OCI-LY3 (cell line): ENCODE data around the gene GRIP1.

Experiments
- H2AFZ ChIP-seq: fragments of 200-600, 300-600 bp; shearing (Covaris generic); 2 replicates; pipeline ENCODE4 v1.6.0; 2014; ENCODE audit warnings: antibody characterized with exemption, low read depth, low read length
- H3K27ac ChIP-seq: fragments of 200-600, 300-600 bp; sonication (generic); 2 replicates; pipeline ENCODE4 v1.5.1; 2014; ENCODE audit warnings: mild to moderate bottlenecking, low read length, moderate library complexity, mixed read lengths
- H3K27me3 ChIP-seq: fragments of 200-600, 300-600 bp; sonication (generic); 2 replicates; pipeline ENCODE4 v1.6.1; 2014; ENCODE audit warnings: low read depth, low read length, mixed read lengths
- H3K36me3 ChIP-seq: fragments of 200-600, 300-600 bp; sonication (generic); replicated peaks from 2 replicates; pipeline ENCODE3; 2014; ENCODE audit warnings: low read depth, low read length, mixed read lengths
- H3K4me1 ChIP-seq: fragments of 300-600, 200-600 bp; sonication (generic); 2 replicates; pipeline ENCODE4 v1.6.1; 2014; ENCODE audit warnings: low read length, mixed read lengths
- H3K4me2 ChIP-seq: fragments of 200-600, 300-600 bp; sonication (generic); 2 replicates; pipeline ENCODE4 v1.6.1; 2014; ENCODE audit warnings: low read length, mixed read lengths
- H3K4me3 ChIP-seq: fragments of 300-600, 200-600 bp; sonication (generic); 2 replicates; pipeline ENCODE4 v1.5.1; 2014; ENCODE audit warnings: antibody characterized with exemption, mild to moderate bottlenecking, low read length, moderate library complexity
- H3K79me2 ChIP-seq: fragments of 300-600, 200-600 bp; shearing (Covaris generic); 2 replicates; pipeline ENCODE4 v1.6.1; 2014; ENCODE audit warnings: mild to moderate bottlenecking, low read length, mixed read lengths
- H3K9ac ChIP-seq: fragments of 300-600, 200-600 bp; shearing (Covaris generic); 2 replicates; pipeline ENCODE4 v1.6.0; 2014; ENCODE audit warnings: mild to moderate bottlenecking, low read length, moderate library complexity
- H3K9me3 ChIP-seq: fragments of 200-600, 300-600 bp; shearing (Covaris generic); 2 replicates; pipeline ENCODE4 v1.6.1; 2014; ENCODE audit warnings: low read length, mixed read lengths; ENCODE audit not compliant: insufficient read depth
- H4K20me1 ChIP-seq: fragments of 200-600, 300-600 bp; sonication (generic); 2 replicates; pipeline ENCODE4 v1.6.1; 2016; ENCODE audit warnings: low read length, mixed read lengths; ENCODE audit not compliant: insufficient read depth
- EZH2phosphoT487 ChIP-seq: fragments of 200-600 bp; shearing (Covaris generic); IDR thresholded peaks from 2 replicates; pipeline ENCODE4 v1.6.1; 2018; ENCODE audit warnings: antibody characterized with exemption, mixed run types, low read depth
- TF ChIP-seq, protein P1 (sequence below): fragments of 200-600, 300-600 bp; sonication (generic); IDR thresholded peaks from 2 replicates; pipeline ENCODE4 v1.5.1; 2014; ENCODE audit warnings: antibody characterized with exemption, low read length, low read depth

The GRIP1 gene

DNA sequence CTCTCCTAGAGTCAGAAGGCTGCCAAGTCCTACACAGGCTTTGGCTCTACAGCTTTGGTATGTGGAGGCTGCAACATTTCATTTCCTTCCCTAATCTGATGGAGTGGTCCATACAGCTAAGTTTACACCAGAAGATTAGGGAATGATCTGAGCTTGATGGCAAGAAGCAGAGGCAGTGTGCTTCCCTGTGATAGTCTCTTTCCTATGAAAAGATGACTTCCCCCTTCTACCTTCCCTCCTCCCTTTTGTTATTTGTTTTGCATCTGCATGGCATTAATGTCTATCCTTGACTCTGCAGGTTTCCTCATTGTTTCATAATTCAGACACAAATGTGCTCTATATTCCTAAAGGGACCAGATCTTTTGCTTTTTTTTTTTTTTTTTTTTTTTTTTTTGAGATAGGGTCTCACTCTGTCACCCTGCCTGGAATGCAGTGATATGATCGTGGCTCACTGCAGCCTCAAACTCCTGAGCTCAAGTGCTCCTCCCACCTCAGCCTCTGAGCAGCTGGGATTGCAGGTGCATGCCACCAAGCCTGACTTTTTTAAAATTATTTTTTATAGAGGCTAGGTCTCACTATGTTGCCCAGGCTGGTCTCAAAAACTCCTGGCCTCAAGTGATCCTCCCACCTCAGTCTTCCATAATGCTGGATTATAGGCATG is 76.3 kb downstream of the GRIP1 start:
- no peak overlapping the region for H2AFZ ChIP-seq
- no peaks in the 10 kb centered on the region for H3K36me3 ChIP-seq
- H3K9me3 ChIP-seq = no peaks in the 10 kb centered on the region
- H4K20me1 ChIP-seq = no peaks in the 10 kb centered on the region
- no peaks in the 10 kb centered on the region for H3K4me1 ChIP-seq
- H3K4me2 ChIP-seq = no peak overlapping the region
- no peaks in the 10 kb centered on the region for H3K27me3 ChIP-seq
- H3K9ac ChIP-seq = no peak overlapping the region
- H3K4me3 ChIP-seq = no peak overlapping the region
- no peak overlapping the region for H3K27ac ChIP-seq
- TF ChIP-seq, protein P1, sequence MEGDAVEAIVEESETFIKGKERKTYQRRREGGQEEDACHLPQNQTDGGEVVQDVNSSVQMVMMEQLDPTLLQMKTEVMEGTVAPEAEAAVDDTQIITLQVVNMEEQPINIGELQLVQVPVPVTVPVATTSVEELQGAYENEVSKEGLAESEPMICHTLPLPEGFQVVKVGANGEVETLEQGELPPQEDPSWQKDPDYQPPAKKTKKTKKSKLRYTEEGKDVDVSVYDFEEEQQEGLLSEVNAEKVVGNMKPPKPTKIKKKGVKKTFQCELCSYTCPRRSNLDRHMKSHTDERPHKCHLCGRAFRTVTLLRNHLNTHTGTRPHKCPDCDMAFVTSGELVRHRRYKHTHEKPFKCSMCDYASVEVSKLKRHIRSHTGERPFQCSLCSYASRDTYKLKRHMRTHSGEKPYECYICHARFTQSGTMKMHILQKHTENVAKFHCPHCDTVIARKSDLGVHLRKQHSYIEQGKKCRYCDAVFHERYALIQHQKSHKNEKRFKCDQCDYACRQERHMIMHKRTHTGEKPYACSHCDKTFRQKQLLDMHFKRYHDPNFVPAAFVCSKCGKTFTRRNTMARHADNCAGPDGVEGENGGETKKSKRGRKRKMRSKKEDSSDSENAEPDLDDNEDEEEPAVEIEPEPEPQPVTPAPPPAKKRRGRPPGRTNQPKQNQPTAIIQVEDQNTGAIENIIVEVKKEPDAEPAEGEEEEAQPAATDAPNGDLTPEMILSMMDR = no peak
- no peak for TF ChIP-seq EZH2phosphoT487
- no peaks in the 10 kb centered on the region for H3K79me2 ChIP-seq

DNA sequence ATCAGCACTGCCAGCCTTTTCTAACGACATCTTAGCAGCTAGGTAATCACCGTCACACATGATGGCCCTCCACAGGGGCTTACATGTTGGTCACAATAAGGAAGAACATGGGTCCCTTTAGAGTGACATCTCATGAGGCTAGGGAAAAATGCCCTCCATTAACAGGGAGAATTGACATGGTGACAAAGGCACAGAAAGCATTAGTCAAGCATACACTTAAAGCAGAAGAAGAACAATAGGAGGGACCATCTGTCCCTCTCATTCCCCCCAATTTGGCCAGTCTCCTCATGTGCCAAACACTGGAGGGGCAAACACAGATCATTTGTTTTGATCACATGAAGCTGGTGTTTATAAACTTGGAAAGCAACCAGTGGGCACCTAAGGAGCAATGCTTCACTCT is 78.0 kb downstream of the GRIP1 start:
- H3K4me1 ChIP-seq = no peaks in the 10 kb centered on the region
- H3K36me3 ChIP-seq = no peaks in the 10 kb centered on the region

DNA sequence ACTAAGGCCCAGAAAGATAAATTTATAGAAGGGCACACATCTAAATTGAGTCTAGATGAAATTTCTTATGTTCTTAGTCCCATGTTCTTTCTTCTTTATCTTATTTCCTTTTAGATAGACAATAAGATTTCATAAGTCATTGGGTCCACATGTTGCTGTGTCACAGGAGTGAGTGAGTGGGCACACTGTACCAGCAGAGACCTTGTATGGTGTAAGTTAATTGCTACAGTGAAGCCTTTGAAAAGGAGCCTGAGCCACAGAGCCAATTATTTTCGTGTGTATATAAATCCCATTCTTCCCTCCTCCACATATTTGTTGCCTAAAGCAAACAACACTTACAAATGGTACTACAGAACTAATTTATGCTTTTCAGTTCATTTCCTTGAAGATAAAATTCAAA is 79.1 kb downstream of the GRIP1 start:
- Histone ChIP-seq H3K27ac (no peak overlapping the region), H3K79me2 (no peaks in the 10 kb centered on the region), H3K9ac (no peak overlapping the region), H3K4me3 (no peak overlapping the region), H3K9me3 (no peaks in the 10 kb centered on the region), H2AFZ (no peak overlapping the region), H3K4me1 (no peaks in the 10 kb centered on the region), H3K36me3 (no peaks in the 10 kb centered on the region), H3K27me3 (no peaks in the 10 kb centered on the region), H4K20me1 (no peaks in the 10 kb centered on the region), H3K4me2 (no peak overlapping the region)
- TF ChIP-seq, protein P1 = no peak
- no peak for TF ChIP-seq EZH2phosphoT487

More for the DNA sequence above, 78.0 kb downstream of the GRIP1 start:
- Histone ChIP-seq H3K9me3 (no peaks in the 10 kb centered on the region), H4K20me1 (no peaks in the 10 kb centered on the region), H3K4me3 (no peak overlapping the region), H2AFZ (no peak overlapping the region), H3K9ac (no peak overlapping the region), H3K27me3 (no peaks in the 10 kb centered on the region), H3K79me2 (no peaks in the 10 kb centered on the region), H3K27ac (no peak overlapping the region), H3K4me2 (no peak overlapping the region)
- no peak for TF ChIP-seq EZH2phosphoT487
- TF ChIP-seq, protein P1 = no peak

DNA sequence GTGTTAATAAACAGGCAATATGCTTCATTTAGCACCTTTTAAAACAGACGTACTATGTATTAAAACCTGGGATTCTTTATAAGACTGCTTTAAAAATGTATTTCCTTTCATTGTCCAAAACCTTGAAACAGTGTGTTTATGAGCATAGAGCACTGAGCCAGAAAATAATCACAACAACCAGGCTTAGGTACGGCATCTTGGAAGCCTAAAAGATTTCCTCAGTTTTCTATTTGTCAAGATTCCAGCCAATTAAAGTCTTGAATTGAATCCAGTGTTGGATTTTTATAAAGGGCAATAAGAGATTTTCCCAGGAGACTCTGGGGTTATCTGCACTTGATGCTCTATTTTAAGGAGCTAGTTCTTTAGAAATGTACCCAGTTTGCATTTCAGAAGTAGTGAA is 80.3 kb downstream of the GRIP1 start:
- Histone ChIP-seq H3K9me3 (no peaks in the 10 kb centered on the region), H3K9ac (no peak overlapping the region), H3K27me3 (no peaks in the 10 kb centered on the region), H3K79me2 (no peaks in the 10 kb centered on the region), H3K4me3 (no peak overlapping the region), H3K27ac (no peak overlapping the region), H3K4me2 (no peak overlapping the region), H2AFZ (no peak overlapping the region), H3K36me3 (no peaks in the 10 kb centered on the region), H3K4me1 (no peaks in the 10 kb centered on the region), H4K20me1 (no peaks in the 10 kb centered on the region)
- TF ChIP-seq, protein P1 = no peak
- no peak for TF ChIP-seq EZH2phosphoT487
